ENCODE measurements around the gene OLFML2B.

Gene OLFML2B

DNA sequence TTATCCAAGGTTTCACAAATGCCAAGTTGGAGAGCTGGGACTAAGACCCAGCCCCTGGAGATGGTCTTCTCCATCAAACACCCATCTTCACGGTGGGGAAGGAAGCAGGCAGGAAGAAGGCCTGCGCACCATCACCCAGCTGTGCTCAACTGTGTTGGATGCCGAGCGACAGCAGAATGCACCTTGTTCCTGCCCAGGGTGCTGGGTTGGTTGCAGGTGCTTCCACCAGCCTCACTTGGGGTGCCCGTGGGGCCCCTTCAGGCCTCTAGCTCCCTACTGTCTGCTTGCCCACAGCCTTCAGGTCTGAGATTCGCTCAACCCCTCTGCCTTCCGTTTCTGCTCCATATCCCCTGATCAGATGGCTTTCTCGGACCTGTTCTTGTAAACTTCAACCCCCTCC is 42.5 kb downstream of the OLFML2B start:
- Histone ChIP-seq H3K4me3 (ENCODE audit: low read depth, low read length) (no peak overlapping the region), H3K36me3 (ENCODE audit: control insufficient read depth in 2 of 2, insufficient read depth in 1 of 2, low read length in 2 of 2) (no peaks in the 10 kb centered on the region), H3K27ac (ENCODE audit: extremely low read depth, low read depth, low read length) (no peak overlapping the region), H3K4me1 (ENCODE audit: control insufficient read depth, insufficient read depth, low read length) (no peaks in the 10 kb centered on the region), H3K9me3 (ENCODE audit: control insufficient read depth, insufficient read depth, low read depth, low read length) (no peaks in the 10 kb centered on the region)
- ChIA-PET CTCF (interaction anchor here (0.5 kb wide), 1 partner anchor 40 kb away, joined by 3 read pairs; no protein-coding TSS in a partner anchor), POLR2A (no interaction called here)
- no peak for TF ChIP-seq ZNF529 (tag by site-specific recombination; IDR thresholded peaks at IDR 0.05; ENCODE audit: insufficient replicate concordance)
- no peak for TF ChIP-seq SCRT1 (tag by site-specific recombination; IDR thresholded peaks at IDR 0.05; ENCODE audit: borderline replicate concordance)
- TF ChIP-seq ZNF76 (tag by site-specific recombination; IDR thresholded peaks at IDR 0.05; ENCODE audit: borderline replicate concordance, low read depth), result no peak
- TF ChIP-seq, protein P1, sequence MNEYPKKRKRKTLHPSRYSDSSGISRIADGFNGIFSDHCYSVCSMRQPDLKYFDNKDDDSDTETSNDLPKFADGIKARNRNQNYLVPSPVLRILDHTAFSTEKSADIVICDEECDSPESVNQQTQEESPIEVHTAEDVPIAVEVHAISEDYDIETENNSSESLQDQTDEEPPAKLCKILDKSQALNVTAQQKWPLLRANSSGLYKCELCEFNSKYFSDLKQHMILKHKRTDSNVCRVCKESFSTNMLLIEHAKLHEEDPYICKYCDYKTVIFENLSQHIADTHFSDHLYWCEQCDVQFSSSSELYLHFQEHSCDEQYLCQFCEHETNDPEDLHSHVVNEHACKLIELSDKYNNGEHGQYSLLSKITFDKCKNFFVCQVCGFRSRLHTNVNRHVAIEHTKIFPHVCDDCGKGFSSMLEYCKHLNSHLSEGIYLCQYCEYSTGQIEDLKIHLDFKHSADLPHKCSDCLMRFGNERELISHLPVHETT (tag by site-specific recombination; IDR thresholded peaks at IDR 0.05), result no peak
- no peak for TF ChIP-seq ZNF473 (tag by site-specific recombination; IDR thresholded peaks at IDR 0.05)
- TF ChIP-seq ZBTB48 (tag by site-specific recombination; IDR thresholded peaks at IDR 0.05), result no peak
- TF ChIP-seq ZNF621 (tag by site-specific recombination; IDR thresholded peaks at IDR 0.05), result no peak
- TF ChIP-seq, protein P2, sequence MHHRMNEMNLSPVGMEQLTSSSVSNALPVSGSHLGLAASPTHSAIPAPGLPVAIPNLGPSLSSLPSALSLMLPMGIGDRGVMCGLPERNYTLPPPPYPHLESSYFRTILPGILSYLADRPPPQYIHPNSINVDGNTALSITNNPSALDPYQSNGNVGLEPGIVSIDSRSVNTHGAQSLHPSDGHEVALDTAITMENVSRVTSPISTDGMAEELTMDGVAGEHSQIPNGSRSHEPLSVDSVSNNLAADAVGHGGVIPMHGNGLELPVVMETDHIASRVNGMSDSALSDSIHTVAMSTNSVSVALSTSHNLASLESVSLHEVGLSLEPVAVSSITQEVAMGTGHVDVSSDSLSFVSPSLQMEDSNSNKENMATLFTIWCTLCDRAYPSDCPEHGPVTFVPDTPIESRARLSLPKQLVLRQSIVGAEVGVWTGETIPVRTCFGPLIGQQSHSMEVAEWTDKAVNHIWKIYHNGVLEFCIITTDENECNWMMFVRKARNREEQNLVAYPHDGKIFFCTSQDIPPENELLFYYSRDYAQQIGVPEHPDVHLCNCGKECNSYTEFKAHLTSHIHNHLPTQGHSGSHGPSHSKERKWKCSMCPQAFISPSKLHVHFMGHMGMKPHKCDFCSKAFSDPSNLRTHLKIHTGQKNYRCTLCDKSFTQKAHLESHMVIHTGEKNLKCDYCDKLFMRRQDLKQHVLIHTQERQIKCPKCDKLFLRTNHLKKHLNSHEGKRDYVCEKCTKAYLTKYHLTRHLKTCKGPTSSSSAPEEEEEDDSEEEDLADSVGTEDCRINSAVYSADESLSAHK (tag by site-specific recombination; IDR thresholded peaks at IDR 0.05), result no peak
- no peak for TF ChIP-seq ZNF280D (tag by site-specific recombination; IDR thresholded peaks at IDR 0.05)

GRCh38 chr1:161978011-161978790 is 45.5 kb downstream of the OLFML2B start:
- no peaks in the 10 kb centered on the region for H3K4me1 ChIP-seq (ENCODE audit: control insufficient read depth, insufficient read depth, low read length)
- no peaks in the 10 kb centered on the region for H3K36me3 ChIP-seq (ENCODE audit: control insufficient read depth in 2 of 2, insufficient read depth in 1 of 2, low read length in 2 of 2)
- CTCF ChIA-PET, result no interaction called here
- TF ChIP-seq SALL2 (tag by site-specific recombination; IDR thresholded peaks at IDR 0.05; ENCODE audit: borderline replicate concordance) (no peak), ZNF175 (tag by site-specific recombination; IDR thresholded peaks at IDR 0.05) (no peak), ZNF600 (tag by site-specific recombination; IDR thresholded peaks at IDR 0.05) (no peak)
- POLR2A ChIA-PET, result interaction anchor here (0.5 kb wide), 1 partner anchor 58 kb away, joined by 4 read pairs; no protein-coding TSS in a partner anchor
- no peak overlapping the region for H3K27ac ChIP-seq (ENCODE audit: extremely low read depth, low read depth, low read length)
- H3K4me3 ChIP-seq (ENCODE audit: low read depth, low read length), result no peak overlapping the region
- H3K9me3 ChIP-seq (ENCODE audit: control insufficient read depth, insufficient read depth, low read depth, low read length), result no peaks in the 10 kb centered on the region

Measured in HEK293 (cell line).